ENCODE data around the gene SLC9A1.

DNA sequence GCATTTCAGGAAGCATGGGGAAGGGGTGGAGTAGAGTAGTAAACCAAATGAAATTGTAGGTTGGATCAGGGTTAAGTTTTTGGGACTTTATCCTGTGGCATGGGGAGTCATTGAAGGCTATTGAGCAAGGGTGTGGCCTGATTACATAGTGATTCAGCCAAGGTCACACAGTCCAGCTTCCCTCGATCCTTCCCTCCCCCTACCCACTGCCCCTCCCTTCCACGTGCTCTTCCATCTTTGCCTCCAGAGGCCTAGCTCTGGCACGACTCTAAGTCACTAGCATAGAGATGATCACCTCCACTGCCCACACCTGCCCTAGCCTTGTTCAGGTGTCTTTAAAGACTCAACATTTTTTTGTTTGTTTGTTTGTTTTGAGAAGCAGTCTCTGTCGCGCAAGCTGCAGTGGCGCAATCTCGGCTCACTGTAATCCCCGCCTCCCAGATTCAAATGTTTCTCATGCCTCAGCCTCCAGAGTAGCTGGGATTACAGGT, 37.2 kb upstream of the SLC9A1 start:
- TF ChIP-seq, protein P1, sequence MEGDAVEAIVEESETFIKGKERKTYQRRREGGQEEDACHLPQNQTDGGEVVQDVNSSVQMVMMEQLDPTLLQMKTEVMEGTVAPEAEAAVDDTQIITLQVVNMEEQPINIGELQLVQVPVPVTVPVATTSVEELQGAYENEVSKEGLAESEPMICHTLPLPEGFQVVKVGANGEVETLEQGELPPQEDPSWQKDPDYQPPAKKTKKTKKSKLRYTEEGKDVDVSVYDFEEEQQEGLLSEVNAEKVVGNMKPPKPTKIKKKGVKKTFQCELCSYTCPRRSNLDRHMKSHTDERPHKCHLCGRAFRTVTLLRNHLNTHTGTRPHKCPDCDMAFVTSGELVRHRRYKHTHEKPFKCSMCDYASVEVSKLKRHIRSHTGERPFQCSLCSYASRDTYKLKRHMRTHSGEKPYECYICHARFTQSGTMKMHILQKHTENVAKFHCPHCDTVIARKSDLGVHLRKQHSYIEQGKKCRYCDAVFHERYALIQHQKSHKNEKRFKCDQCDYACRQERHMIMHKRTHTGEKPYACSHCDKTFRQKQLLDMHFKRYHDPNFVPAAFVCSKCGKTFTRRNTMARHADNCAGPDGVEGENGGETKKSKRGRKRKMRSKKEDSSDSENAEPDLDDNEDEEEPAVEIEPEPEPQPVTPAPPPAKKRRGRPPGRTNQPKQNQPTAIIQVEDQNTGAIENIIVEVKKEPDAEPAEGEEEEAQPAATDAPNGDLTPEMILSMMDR (IDR thresholded peaks at IDR 0.05) = no peak
- no peak for TF ChIP-seq POLR2A (IDR thresholded peaks at IDR 0.05)
